Measurements from ENCODE around the gene RAB37.

The RAB37 gene

DNA sequence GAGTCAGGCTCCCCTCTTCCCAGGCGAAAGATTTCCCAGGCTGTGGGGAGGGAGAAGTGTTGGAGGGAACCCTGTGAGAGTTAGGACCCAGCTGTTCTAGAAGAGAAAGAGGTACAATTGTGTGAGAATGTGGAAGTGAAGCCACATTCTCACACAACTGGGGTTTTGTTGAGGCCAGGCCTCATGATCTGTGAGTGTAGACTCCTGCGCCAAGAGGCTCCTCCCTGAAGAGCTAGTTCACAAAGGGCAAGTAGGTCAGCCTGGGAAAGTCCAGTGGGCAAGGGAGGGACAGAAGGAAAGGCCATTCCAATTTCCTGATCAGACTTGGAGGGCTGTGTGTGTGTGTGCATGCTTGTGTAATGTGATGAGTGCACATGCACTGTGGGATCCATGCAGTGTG lies 39.5 kb upstream of the RAB37 start:
- ChIA-PET POLR2A (no interaction called here), CTCF (no interaction called here)
- no peak for DNase-seq (ENCODE audit: extremely low spot score)
- no peak for TF ChIP-seq FOXM1 (IDR thresholded peaks at IDR 0.05; ENCODE audit: borderline replicate concordance)
- TF ChIP-seq FOXK2 (IDR thresholded peaks at IDR 0.05): no peak
- TF ChIP-seq ZNF384 (IDR thresholded peaks at IDR 0.05): no peak
- TF ChIP-seq CTBP1 (IDR thresholded peaks at IDR 0.05; ENCODE audit: borderline replicate concordance): no peak
- TF ChIP-seq, protein P1, sequence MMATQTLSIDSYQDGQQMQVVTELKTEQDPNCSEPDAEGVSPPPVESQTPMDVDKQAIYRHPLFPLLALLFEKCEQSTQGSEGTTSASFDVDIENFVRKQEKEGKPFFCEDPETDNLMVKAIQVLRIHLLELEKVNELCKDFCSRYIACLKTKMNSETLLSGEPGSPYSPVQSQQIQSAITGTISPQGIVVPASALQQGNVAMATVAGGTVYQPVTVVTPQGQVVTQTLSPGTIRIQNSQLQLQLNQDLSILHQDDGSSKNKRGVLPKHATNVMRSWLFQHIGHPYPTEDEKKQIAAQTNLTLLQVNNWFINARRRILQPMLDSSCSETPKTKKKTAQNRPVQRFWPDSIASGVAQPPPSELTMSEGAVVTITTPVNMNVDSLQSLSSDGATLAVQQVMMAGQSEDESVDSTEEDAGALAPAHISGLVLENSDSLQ (IDR thresholded peaks at IDR 0.05): no peak
- TF ChIP-seq SUZ12 (IDR thresholded peaks at IDR 0.05): no peak
- no peak for TF ChIP-seq FOXA1 (IDR thresholded peaks at IDR 0.05)
- TF ChIP-seq NFRKB (IDR thresholded peaks at IDR 0.05): no peak
- no peak for TF ChIP-seq BHLHE40 (IDR thresholded peaks at IDR 0.05; ENCODE audit: borderline replicate concordance)
- TF ChIP-seq SP1 (IDR thresholded peaks at IDR 0.05): no peak
- no peak for TF ChIP-seq TARDBP (IDR thresholded peaks at IDR 0.05)

DNA sequence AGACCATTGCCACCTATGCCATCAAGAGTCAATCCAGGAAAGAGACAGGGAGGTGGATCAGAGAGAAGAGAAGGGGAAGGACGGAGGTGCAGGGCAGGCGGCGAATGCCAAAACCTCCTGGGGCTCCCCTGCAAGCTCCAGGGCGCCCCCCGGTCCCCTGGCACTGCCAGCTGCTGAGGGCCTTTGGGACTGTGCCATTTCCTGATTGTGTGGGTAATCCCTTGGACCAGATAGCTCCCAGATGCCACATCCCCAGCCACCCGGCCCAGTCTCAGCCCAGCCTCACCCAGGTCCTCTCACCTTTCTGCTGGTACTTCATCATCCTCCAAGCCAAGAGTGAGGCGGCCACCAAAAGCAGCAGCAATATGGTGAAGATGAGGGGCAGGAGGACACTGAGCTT lies 39.0 kb upstream of the RAB37 start:
- CTCF ChIA-PET: no interaction called here
- no peak for DNase-seq (ENCODE audit: extremely low spot score)
- POLR2A ChIA-PET: no interaction called here
- TF ChIP-seq, protein P1 (IDR thresholded peaks at IDR 0.05): no peak
- TF ChIP-seq LEF1 (IDR thresholded peaks at IDR 0.05; ENCODE audit: borderline replicate concordance) (no peak), NFRKB (IDR thresholded peaks at IDR 0.05) (no peak), FOXM1 (IDR thresholded peaks at IDR 0.05; ENCODE audit: borderline replicate concordance) (no peak), ZNF384 (IDR thresholded peaks at IDR 0.05) (no peak), CTBP1 (IDR thresholded peaks at IDR 0.05; ENCODE audit: borderline replicate concordance) (no peak)

DNA sequence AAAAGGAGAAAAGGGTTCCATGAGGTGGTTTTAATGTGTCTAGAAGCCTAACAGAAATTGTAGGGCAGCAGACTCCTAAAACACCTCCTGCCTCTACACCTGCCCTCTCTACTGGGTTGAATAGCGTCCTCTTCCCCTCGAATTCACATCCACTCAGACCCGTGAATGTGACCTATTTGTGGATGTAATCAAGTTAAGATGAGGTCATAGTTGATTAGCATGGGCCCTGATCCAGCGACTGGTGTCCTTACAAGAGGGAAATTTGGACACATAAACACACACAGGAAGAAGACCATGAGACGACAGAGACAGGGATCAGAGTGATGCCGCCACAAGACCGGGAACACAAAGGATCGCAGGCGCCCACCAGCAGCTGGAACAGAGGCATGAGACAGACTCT lies 37.8 kb upstream of the RAB37 start:
- CTCF ChIA-PET: no interaction called here
- POLR2A ChIA-PET: no interaction called here
- DNase-seq (ENCODE audit: extremely low spot score): no peak
- no peak for TF ChIP-seq NFRKB (IDR thresholded peaks at IDR 0.05)
- no peak for TF ChIP-seq SP1 (IDR thresholded peaks at IDR 0.05)
- no peak for TF ChIP-seq HDGF (IDR thresholded peaks at IDR 0.05; ENCODE audit: borderline replicate concordance)
- no peak for TF ChIP-seq CTBP1 (IDR thresholded peaks at IDR 0.05; ENCODE audit: borderline replicate concordance)
- TF ChIP-seq TARDBP (IDR thresholded peaks at IDR 0.05): no peak
- no peak for TF ChIP-seq FOXM1 (IDR thresholded peaks at IDR 0.05; ENCODE audit: borderline replicate concordance)
- no peak for TF ChIP-seq ELF4 (IDR thresholded peaks at IDR 0.05)
- no peak for TF ChIP-seq BHLHE40 (IDR thresholded peaks at IDR 0.05; ENCODE audit: borderline replicate concordance)
- TF ChIP-seq FOXA1 (IDR thresholded peaks at IDR 0.05): no peak
- TF ChIP-seq L3MBTL2 (conservative IDR thresholded peaks at IDR 0.05): no peak
- no peak for TF ChIP-seq SUZ12 (IDR thresholded peaks at IDR 0.05)
- TF ChIP-seq, protein P1 (IDR thresholded peaks at IDR 0.05): no peak
- TF ChIP-seq ZNF384 (IDR thresholded peaks at IDR 0.05): no peak
- TF ChIP-seq FOXK2 (IDR thresholded peaks at IDR 0.05): no peak
- TF ChIP-seq ARNT (IDR thresholded peaks at IDR 0.05): no peak
- TF ChIP-seq LEF1 (IDR thresholded peaks at IDR 0.05; ENCODE audit: borderline replicate concordance): no peak

DNA sequence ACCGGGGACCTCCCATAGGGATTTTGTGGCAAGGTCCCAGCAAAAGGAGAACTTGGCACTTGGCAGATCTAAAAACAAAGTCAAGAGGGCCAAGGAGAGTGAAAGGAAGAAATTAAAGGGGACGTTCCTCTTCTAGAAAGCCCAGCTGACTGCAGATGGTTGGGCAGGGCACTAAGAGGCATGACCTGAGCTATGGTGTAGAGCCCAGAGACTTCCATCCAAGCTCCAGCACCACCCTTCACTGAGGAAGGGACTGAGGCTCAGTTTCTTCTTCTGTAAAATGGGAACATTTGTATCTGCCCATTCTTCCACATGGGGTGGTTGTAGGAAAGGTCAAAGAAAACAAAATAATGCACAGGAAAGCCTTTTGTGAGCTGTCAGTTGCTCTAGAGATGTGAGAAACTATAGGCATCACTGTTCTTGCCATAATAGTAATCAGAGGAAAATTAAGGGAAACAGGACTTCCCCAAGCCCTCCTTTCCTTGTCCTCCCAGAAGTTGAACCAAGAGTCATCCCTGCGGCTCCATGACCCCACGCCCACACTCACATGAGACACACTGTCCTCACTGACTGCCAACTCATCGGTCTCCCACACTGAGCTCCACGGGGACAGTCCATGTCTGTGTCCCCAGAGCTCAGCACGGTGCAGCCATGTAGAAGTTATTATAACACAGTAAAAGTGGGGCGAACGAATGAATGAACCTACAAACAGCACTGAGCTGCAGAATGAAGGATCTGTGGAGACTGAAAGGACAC lies 34.8 kb upstream of the RAB37 start:
- TF ChIP-seq L3MBTL2 (conservative IDR thresholded peaks at IDR 0.05) (no peak), FOXM1 (IDR thresholded peaks at IDR 0.05; ENCODE audit: borderline replicate concordance) (no peak), NFRKB (IDR thresholded peaks at IDR 0.05) (no peak), BHLHE40 (IDR thresholded peaks at IDR 0.05; ENCODE audit: borderline replicate concordance) (no peak), LEF1 (IDR thresholded peaks at IDR 0.05; ENCODE audit: borderline replicate concordance) (no peak), TARDBP (IDR thresholded peaks at IDR 0.05) (no peak)
- POLR2A ChIA-PET: interaction anchor here (1.0 to 1.7 kb wide), 2 partner anchors 11 to 18 kb away, joined by 3 to 4 read pairs; no protein-coding TSS in a partner anchor
- CTCF ChIA-PET: interaction anchor here (0.7 kb wide), 1 partner anchor 45 kb away, joined by 3 read pairs; no protein-coding TSS in a partner anchor
- no peak for DNase-seq (ENCODE audit: extremely low spot score)

DNA sequence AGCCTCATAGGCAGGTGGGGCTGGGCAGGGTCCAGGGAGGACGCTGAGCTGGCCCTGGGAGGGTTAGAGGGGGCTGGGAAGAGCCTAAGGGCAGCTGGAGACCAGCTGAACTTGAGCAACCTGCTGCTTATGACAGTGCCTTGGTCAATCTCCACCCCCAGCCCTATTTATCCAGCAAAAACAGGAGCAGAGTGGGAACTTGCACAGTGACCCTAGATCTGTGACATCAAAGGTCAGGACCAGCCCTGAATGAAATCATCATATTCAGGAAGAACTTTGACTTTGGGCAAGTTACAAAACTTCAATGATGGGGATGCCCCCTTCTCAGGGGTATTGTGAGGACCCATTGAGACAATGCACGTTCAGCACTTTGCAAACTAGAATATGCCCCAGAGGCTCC lies 33.7 kb upstream of the RAB37 start:
- POLR2A ChIA-PET: interaction anchor here (1.0 to 1.7 kb wide), 2 partner anchors 12 to 17 kb away, joined by 3 to 4 read pairs; no protein-coding TSS in a partner anchor
- CTCF ChIA-PET: no interaction called here

More for the DNA sequence above, 33.7 kb upstream of the RAB37 start:
- no peak for TF ChIP-seq L3MBTL2 (conservative IDR thresholded peaks at IDR 0.05)
- no peak for TF ChIP-seq NFRKB (IDR thresholded peaks at IDR 0.05)
- TF ChIP-seq HDGF (IDR thresholded peaks at IDR 0.05; ENCODE audit: borderline replicate concordance): no peak
- TF ChIP-seq FOXA1 (IDR thresholded peaks at IDR 0.05): no peak
- no peak for TF ChIP-seq FOXK2 (IDR thresholded peaks at IDR 0.05)
- TF ChIP-seq SUZ12 (IDR thresholded peaks at IDR 0.05): no peak
- TF ChIP-seq ZNF384 (IDR thresholded peaks at IDR 0.05): no peak
- TF ChIP-seq LEF1 (IDR thresholded peaks at IDR 0.05; ENCODE audit: borderline replicate concordance): no peak
- TF ChIP-seq, protein P1 (IDR thresholded peaks at IDR 0.05): no peak
- no peak for TF ChIP-seq FOXM1 (IDR thresholded peaks at IDR 0.05; ENCODE audit: borderline replicate concordance)
- no peak for TF ChIP-seq SP1 (IDR thresholded peaks at IDR 0.05)
- TF ChIP-seq CTBP1 (IDR thresholded peaks at IDR 0.05; ENCODE audit: borderline replicate concordance): no peak
- no peak for TF ChIP-seq ELF4 (IDR thresholded peaks at IDR 0.05)
- TF ChIP-seq ARNT (IDR thresholded peaks at IDR 0.05): no peak
- TF ChIP-seq BHLHE40 (IDR thresholded peaks at IDR 0.05; ENCODE audit: borderline replicate concordance): no peak
- no peak for TF ChIP-seq TARDBP (IDR thresholded peaks at IDR 0.05)
- no peak for DNase-seq (ENCODE audit: extremely low spot score)
